Measurements from ENCODE around the gene PRSS2. TPM values are rescaled to one million over a fixed set of nuclear protein-coding genes. Genes with fewer than 3 reads are reported as not detected.
A peak's percentile ranks its signal among the peaks of the same experiment; 100 is the strongest.
"Not testable (repeated sequence)": the region's sequence is repeated elsewhere in the genome, so short reads cannot be mapped to it uniquely, and the experiment has no call there.

Gene PRSS2
- total and polyA plus RNA-seq, 5 donors, result 0.16 to 4.0 TPM; not detected in 3

DNA sequence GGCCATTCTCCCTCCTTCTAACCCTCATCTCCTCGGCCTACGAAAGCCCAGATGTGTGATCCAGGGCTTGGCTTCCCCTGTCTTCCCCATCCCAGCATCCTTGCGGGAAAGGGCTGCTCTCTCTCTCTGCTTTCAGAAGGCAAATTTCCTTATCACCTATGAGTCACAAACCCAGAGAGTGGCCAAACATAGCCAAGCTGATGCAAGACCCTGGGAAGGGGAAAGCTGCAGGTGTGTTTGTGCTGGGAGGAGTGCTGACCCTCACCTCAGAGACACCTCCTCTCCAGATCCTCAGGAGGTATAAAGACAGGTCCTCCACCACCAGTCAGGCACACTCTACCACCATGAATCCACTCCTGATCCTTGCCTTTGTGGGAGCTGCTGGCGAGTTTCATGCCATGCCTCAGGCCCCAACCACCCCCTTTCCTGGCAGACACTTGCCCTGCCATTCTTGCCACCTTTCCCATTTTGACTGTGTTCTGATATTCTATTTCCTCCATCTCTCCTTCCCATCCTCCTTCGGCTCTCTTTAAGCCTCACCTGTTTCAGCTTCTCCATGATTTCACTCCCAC lies 10.6 kb upstream of the PRSS2 start:
- intact Hi-C loops (cut with DNase I), result no loop called here
- Histone ChIP-seq H3K4me3 (ENCODE audit: low read length) (no peak overlapping the region), H3K27me3 (ENCODE audit: control insufficient read depth, insufficient read depth) (no peaks in the 10 kb centered on the region), H3K4me1 (ENCODE audit: control insufficient read depth, insufficient read depth, low read length) (no peaks in the 10 kb centered on the region), H3K27ac (ENCODE audit: low read length) (no peak overlapping the region), H3K9me3 (ENCODE audit: control insufficient read depth, low read length) (no peaks in the 10 kb centered on the region)
- ATAC-seq (peak in 1 of 2 donors; percentile 24), DNase-seq (no peak)
- 71% methylated on average over 5 of the region's 5 CpGs for WGBS

DNA sequence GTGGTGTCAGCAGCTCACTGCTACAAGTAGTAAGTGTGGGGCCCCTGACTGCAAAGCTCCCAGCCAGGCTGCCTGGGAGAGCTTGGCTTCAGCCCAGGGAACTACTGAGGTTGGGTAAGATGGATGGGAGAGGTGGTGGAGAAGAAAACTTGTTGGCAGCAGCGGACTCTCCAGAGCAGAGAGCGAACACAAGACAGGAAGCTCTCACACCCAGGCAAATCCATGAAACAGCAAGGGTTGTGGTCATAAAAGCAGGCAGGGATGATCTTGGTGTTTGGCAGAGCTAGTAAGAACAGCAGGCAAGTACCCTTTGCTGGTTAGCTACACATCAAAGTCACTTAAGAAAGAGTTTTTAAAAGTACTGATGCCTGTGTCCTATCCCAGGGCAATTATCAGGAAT lies 9.2 kb upstream of the PRSS2 start:
- H3K27ac ChIP-seq (ENCODE audit: low read length); H3K27me3 ChIP-seq (ENCODE audit: control insufficient read depth, insufficient read depth); intact Hi-C loops (cut with DNase I); DNase-seq; H3K9me3 ChIP-seq (ENCODE audit: control insufficient read depth, low read length); ATAC-seq; H3K4me1 ChIP-seq (ENCODE audit: control insufficient read depth, insufficient read depth, low read length); H3K4me3 ChIP-seq (ENCODE audit: low read length): not testable (repeated sequence)
- 86% methylated on average over 2 of the region's 2 CpGs for WGBS

DNA sequence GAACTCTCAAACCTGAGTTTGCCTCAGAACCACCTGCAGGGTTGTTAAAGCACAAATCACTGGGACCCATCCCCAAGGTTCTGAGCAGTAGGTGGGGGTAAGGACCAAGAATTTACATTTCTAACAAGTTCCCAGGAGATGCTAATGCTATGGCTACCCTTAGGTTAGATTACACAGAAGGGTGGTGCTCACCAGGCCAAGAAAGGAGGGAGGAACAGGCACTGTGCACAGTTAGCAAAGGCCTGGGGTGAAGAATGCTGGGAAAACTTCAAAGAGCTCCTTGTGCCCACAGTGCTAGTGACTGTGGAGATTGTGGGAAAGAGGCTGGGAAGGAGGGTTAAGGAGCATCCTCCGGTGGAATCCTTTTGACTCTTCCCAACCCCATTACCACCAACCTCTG lies 8.7 kb upstream of the PRSS2 start:
- no peak for DNase-seq
- H3K27me3 ChIP-seq (ENCODE audit: control insufficient read depth, insufficient read depth), result no peaks in the 10 kb centered on the region
- no peak overlapping the region for H3K4me3 ChIP-seq (ENCODE audit: low read length)
- no peak overlapping the region for H3K27ac ChIP-seq (ENCODE audit: low read length)
- ATAC-seq, result no peak
- intact Hi-C loops (cut with DNase I), result no loop called here
- no peaks in the 10 kb centered on the region for H3K9me3 ChIP-seq (ENCODE audit: control insufficient read depth, low read length)
- H3K4me1 ChIP-seq (ENCODE audit: control insufficient read depth, insufficient read depth, low read length), result no peaks in the 10 kb centered on the region
- 80% methylated on average over 1 of the region's 1 CpG for WGBS

DNA sequence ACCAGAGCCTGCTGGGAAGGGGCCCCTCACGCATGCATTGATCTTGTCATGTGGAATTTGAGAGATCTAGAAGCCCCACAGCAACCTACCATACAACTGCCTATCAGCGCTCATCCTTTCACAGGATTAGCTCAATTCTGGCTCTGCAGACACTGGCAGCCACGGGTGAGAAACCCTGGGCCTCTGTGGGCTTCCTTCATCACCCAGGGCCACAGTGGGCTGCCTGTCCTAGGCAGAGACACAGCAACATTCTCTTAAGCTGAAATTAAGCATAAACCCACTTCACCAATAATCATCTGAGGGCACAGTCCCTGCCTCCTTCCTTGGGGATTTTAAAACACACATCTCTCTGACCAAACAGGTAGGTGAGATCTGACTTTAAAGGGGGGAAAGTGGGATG lies 3.3 kb upstream of the PRSS2 start:
- H3K27me3 ChIP-seq (ENCODE audit: control insufficient read depth, insufficient read depth), result no peaks in the 10 kb centered on the region
- no peak overlapping the region for H3K4me3 ChIP-seq (ENCODE audit: low read length)
- no peaks in the 10 kb centered on the region for H3K9me3 ChIP-seq (ENCODE audit: control insufficient read depth, low read length)
- 74% methylated on average over 3 of the region's 3 CpGs for WGBS
- intact Hi-C loops (cut with DNase I), result no loop called here
- no peak for ATAC-seq
- no peak overlapping the region for H3K27ac ChIP-seq (ENCODE audit: low read length)
- DNase-seq, result no peak
- H3K4me1 ChIP-seq (ENCODE audit: control insufficient read depth, insufficient read depth, low read length), result no peaks in the 10 kb centered on the region

DNA sequence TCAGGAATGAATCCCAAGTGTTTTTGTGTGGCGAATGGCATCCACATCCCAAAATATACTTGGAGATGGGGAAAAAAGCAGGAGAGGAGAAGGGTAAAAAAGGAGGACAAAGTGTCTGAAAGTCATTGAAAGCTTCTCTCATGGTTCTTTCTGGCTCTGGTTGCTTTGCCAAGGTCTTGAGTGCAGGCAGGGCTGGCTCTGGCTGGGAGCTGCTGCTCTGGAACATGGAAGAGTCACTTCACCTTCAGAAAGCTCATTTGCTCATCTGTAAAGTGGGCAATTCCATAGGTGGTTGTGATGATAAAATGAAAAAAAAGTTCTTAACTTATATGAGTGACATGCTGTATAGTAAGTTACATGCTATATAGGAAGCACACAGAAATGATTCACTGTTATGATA lies 2.9 kb upstream of the PRSS2 start:
- H3K4me1 ChIP-seq (ENCODE audit: control insufficient read depth, insufficient read depth, low read length), result no peaks in the 10 kb centered on the region
- intact Hi-C loops (cut with DNase I), result no loop called here
- H3K4me3 ChIP-seq (ENCODE audit: low read length), result no peak overlapping the region
- ATAC-seq (no peak), DNase-seq (no peak)
- H3K9me3 ChIP-seq (ENCODE audit: control insufficient read depth, low read length), result no peaks in the 10 kb centered on the region
- WGBS, result 61% methylated on average over 1 of the region's 1 CpG
- H3K27me3 ChIP-seq (ENCODE audit: control insufficient read depth, insufficient read depth), result no peaks in the 10 kb centered on the region
- no peak overlapping the region for H3K27ac ChIP-seq (ENCODE audit: low read length)

DNA sequence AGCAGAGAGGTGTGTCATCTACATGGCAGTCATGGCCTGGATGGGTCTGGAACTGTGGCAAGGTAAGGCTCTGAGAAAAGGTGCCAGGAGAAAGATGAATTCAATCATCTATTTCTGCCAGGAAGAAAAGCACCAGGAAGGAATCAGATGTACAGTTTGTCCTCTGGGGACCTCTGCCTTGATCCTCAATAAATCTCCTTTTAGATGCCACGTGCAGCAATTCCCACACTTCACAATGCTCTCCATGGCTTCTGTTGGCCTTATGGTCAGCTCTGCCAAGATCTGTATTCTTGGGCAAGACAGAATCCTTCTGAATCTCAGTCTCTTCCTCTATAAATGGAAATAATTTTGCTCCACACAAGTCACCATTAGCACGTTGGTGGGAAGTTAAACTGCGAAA lies 1.9 kb upstream of the PRSS2 start:
- H3K27ac ChIP-seq (ENCODE audit: low read length); intact Hi-C loops (cut with DNase I); H3K27me3 ChIP-seq (ENCODE audit: control insufficient read depth, insufficient read depth); H3K9me3 ChIP-seq (ENCODE audit: control insufficient read depth, low read length); H3K4me3 ChIP-seq (ENCODE audit: low read length); ATAC-seq; H3K4me1 ChIP-seq (ENCODE audit: control insufficient read depth, insufficient read depth, low read length); DNase-seq: not testable (repeated sequence)
- 67% methylated on average over 3 of the region's 3 CpGs for WGBS

DNA sequence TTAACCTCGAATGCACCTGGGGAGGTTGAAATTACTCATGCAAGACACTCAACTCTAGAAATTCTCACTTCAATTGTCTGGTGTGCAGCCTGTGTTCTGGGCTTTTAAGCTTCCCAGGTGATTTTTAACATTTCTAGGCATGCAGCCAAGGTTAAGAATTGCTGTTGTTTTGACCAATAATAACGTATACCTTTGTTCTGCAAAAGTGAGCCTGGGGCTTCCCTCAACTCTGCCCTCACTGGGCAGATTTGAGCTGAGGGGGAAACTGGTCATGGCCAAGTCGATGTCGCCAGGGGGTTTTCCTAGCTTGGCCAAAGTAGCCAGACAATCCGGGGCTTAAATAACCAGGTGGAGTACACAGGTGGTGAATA lies 568 bp downstream of the PRSS2 start:
- no peak overlapping the region for H3K27ac ChIP-seq (ENCODE audit: low read length)
- no peaks in the 10 kb centered on the region for H3K9me3 ChIP-seq (ENCODE audit: control insufficient read depth, low read length)
- H3K27me3 ChIP-seq (ENCODE audit: control insufficient read depth, insufficient read depth), result no peaks in the 10 kb centered on the region
- 71% methylated on average over 5 of the region's 5 CpGs for WGBS
- DNase-seq (no peak), ATAC-seq (no peak)
- intact Hi-C loops (cut with DNase I), result no loop called here
- no peaks in the 10 kb centered on the region for H3K4me1 ChIP-seq (ENCODE audit: control insufficient read depth, insufficient read depth, low read length)
- no peak overlapping the region for H3K4me3 ChIP-seq (ENCODE audit: low read length)

DNA sequence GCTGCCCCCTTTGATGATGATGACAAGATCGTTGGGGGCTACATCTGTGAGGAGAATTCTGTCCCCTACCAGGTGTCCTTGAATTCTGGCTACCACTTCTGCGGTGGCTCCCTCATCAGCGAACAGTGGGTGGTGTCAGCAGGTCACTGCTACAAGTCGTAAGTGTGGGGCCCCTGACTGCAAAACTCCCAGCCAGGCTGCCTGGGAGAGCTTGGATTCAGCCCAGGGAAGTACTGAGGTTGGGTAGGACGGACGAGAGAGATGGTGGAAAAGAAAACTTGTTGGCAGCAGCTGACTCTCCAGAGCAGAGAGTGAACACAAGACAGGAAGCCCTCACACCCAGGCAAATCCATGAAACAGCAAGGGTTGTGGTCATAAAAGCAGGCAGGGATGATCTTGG lies 1.3 kb downstream of the PRSS2 start:
- H3K4me1 ChIP-seq (ENCODE audit: control insufficient read depth, insufficient read depth, low read length), result no peaks in the 10 kb centered on the region
- H3K27me3 ChIP-seq (ENCODE audit: control insufficient read depth, insufficient read depth), result no peaks in the 10 kb centered on the region
- no peak for ATAC-seq
- no peak overlapping the region for H3K27ac ChIP-seq (ENCODE audit: low read length)
- no peak overlapping the region for H3K4me3 ChIP-seq (ENCODE audit: low read length)
- no peak for DNase-seq
- intact Hi-C loops (cut with DNase I), result no loop called here
- WGBS, result 35% methylated on average over 6 of the region's 6 CpGs
- H3K9me3 ChIP-seq (ENCODE audit: control insufficient read depth, low read length), result no peaks in the 10 kb centered on the region

DNA sequence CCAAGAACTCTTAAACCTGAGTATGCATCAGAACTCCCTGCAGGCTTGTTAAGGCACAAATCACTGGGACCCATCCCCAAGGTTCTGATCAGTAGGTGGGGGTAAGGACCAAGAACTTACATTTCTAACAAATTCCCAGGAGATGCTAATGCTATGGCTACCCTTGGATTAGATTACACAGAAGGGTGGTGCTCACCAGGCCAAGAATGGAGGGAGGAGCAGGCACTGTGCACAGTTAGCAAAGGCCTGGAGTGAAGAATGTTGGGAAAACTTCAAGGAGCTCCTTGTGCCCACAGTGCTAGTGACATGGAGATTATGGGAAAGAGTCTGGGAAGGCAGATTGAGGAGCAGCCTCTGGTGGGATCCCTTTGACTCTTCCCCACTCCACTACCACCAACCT lies 1.9 kb downstream of the PRSS2 start:
- no peak for DNase-seq
- no peak overlapping the region for H3K27ac ChIP-seq (ENCODE audit: low read length)
- H3K4me3 ChIP-seq (ENCODE audit: low read length), result no peak overlapping the region
- no peaks in the 10 kb centered on the region for H3K9me3 ChIP-seq (ENCODE audit: control insufficient read depth, low read length)
- intact Hi-C loops (cut with DNase I), result no loop called here
- no peak for ATAC-seq
- H3K4me1 ChIP-seq (ENCODE audit: control insufficient read depth, insufficient read depth, low read length), result no peaks in the 10 kb centered on the region
- no peaks in the 10 kb centered on the region for H3K27me3 ChIP-seq (ENCODE audit: control insufficient read depth, insufficient read depth)

DNA sequence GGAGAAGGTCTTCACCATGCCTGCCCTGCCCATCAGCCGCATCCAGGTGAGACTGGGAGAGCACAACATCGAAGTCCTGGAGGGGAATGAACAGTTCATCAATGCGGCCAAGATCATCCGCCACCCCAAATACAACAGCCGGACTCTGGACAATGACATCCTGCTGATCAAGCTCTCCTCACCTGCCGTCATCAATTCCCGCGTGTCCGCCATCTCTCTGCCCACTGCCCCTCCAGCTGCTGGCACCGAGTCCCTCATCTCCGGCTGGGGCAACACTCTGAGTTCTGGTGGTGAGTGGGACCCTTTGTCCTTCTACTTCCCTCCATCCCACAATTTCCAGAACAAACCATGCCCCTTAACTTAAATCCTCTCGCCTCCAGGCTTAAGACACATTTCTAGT lies 2.5 kb downstream of the PRSS2 start:
- Histone ChIP-seq H3K27me3 (ENCODE audit: control insufficient read depth, insufficient read depth) (no peaks in the 10 kb centered on the region), H3K4me1 (ENCODE audit: control insufficient read depth, insufficient read depth, low read length) (no peaks in the 10 kb centered on the region), H3K4me3 (ENCODE audit: low read length) (no peak overlapping the region), H3K9me3 (ENCODE audit: control insufficient read depth, low read length) (no peaks in the 10 kb centered on the region), H3K27ac (ENCODE audit: low read length) (no peak overlapping the region)
- intact Hi-C loops (cut with DNase I), result no loop called here
- no peak for ATAC-seq
- DNase-seq, result no peak
- WGBS, result 91% methylated on average over 12 of the region's 12 CpGs

DNA sequence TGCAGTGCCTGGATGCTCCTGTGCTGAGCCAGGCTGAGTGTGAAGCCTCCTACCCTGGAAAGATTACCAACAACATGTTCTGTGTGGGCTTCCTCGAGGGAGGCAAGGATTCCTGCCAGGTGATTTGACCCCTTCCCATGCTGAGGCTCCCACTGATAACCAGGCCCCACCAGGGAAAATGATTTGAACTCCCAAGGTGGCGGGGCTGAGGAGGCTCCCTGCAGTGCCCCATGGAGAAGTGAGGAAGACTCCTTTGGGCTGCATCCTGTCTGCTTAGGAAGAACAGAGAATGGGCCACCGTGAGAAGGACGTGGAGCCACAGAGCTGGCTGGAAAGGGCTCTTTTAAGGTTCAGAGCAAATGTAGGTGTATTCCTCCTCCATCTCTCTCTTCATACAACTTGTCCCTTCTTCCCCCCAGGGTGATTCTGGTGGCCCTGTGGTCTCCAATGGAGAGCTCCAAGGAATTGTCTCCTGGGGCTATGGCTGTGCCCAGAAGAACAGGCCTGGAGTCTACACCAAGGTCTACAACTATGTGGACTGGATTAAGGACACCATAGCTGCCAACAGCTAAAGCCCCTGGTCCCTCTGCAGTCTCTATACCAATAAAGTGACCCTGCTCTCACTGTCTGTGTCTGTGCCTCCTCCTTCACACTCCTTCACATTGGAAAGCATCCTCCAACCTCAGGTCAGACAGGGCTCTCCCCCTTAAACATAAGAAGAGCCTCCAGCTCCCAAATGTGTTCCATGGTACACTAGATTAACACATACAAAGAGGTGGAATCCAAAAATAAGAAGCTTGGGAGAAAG lies 3.4 kb downstream of the PRSS2 start:
- no peak for DNase-seq
- H3K27ac ChIP-seq (ENCODE audit: low read length), result no peak overlapping the region
- ATAC-seq, result no peak
- intact Hi-C loops (cut with DNase I), result no loop called here
- WGBS, result 69% methylated on average over 4 of the region's 4 CpGs
- H3K9me3 ChIP-seq (ENCODE audit: control insufficient read depth, low read length), result no peaks in the 10 kb centered on the region
- H3K4me3 ChIP-seq (ENCODE audit: low read length), result no peak overlapping the region
- H3K4me1 ChIP-seq (ENCODE audit: control insufficient read depth, insufficient read depth, low read length), result no peaks in the 10 kb centered on the region
- no peaks in the 10 kb centered on the region for H3K27me3 ChIP-seq (ENCODE audit: control insufficient read depth, insufficient read depth)

DNA sequence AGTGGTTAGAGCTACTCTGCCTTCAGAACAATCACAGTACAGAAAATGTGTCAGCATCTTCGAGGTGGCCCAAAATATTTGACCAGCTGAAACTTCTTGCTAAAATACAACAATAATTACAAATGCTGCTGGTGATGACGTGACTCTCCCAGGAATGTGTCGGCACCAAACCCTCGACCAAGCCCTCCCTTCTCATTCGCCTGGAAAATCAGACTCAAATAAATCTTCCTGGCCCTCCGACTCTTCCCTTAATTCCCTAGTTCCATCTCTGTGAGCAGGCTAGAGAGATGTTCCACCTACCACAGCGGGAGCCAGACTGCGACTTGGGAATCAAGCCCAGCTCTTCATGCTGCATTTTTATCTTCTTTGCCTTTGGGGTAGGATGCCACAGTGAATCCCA lies 4.1 kb downstream of the PRSS2 start:
- intact Hi-C loops (cut with DNase I), result no loop called here
- Histone ChIP-seq H3K9me3 (ENCODE audit: control insufficient read depth, low read length) (no peaks in the 10 kb centered on the region), H3K27ac (ENCODE audit: low read length) (no peak overlapping the region), H3K4me3 (ENCODE audit: low read length) (no peak overlapping the region), H3K4me1 (ENCODE audit: control insufficient read depth, insufficient read depth, low read length) (no peaks in the 10 kb centered on the region), H3K27me3 (ENCODE audit: control insufficient read depth, insufficient read depth) (no peaks in the 10 kb centered on the region)
- 59% methylated on average over 8 of the region's 8 CpGs for WGBS
- DNase-seq (no peak), ATAC-seq (no peak)
